Suprapubic skin (tissue), 4 donors: ENCODE results near the gene THAP10. TPM values are rescaled to one million over a fixed set of nuclear protein-coding genes. Genes with fewer than 3 reads are reported as not detected.

Experiments
- DNase-seq, 2 donors: peaks; one replicate each; pipeline ENCODE4 v3.0.0-alpha.2; 2019; ENCODE audit warnings: low spot score in 2 of 2
- H3K27ac ChIP-seq: fragments of 200-600 bp; sonication (generic); one replicate; pipeline ENCODE4 v1.5.1; 2019
- H3K27me3 ChIP-seq: fragments of 200-600 bp; sonication (generic); one replicate; pipeline ENCODE4 v1.5.1; 2019
- H3K36me3 ChIP-seq: fragments of 200-600 bp; sonication (generic); one replicate; pipeline ENCODE4 v1.5.1; 2019
- H3K4me1 ChIP-seq: fragments of 200-600 bp; sonication (generic); one replicate; pipeline ENCODE4 v1.5.1; 2019
- H3K4me3 ChIP-seq: fragments of 200-600 bp; sonication (generic); one replicate; pipeline ENCODE4 v1.5.1; 2019; ENCODE audit warnings: mild to moderate bottlenecking
- H3K9me3 ChIP-seq: fragments of 200-600 bp; sonication (generic); one replicate; pipeline ENCODE4 v1.5.1; 2019
- EP300 ChIP-seq: sonication (generic); formaldehyde crosslinking; IDR thresholded peaks from one replicate; pipeline ENCODE4 v1.6.1; 2017; ENCODE audit warnings: antibody characterized with exemption
- POLR2A ChIP-seq, 2 donors: fragments of 450-650 bp; IDR thresholded peaks; one replicate each; pipeline ENCODE4 v1.6.1; 2017; ENCODE audit warnings: antibody characterized with exemption in 2 of 2, mild to moderate bottlenecking in 2 of 2, moderate library complexity in 2 of 2
- POLR2AphosphoS5 ChIP-seq, 3 donors: sonication (generic); formaldehyde crosslinking; IDR thresholded peaks; one replicate each; pipeline ENCODE4 v1.6.1; 2017; ENCODE audit warnings: antibody characterized with exemption in 3 of 3
- WGBS: methylation state at CpG from one replicate; pipeline ENCODE4 v1.1.5; 2018; 5-methylcytosine and 5-hydroxymethylcytosine counted together
- total RNA-seq, 4 donors: library from RNA; depleted of rRNA; stranded (reverse); fragments of >200 nt; gene quantifications; one replicate each; pipeline ENCODE4 v1.1.0, GENCODE V29; 2016
- TF ChIP-seq, protein P1 (sequence below), 2 donors: fragments of 200-600 bp in 1 of 2; fragments of 450-650 bp in 1 of 2; sonication (generic) in 1 of 2; IDR thresholded peaks; one replicate each; pipeline ENCODE4 v1.5.1; 2016 to 2019; ENCODE audit warnings: antibody characterized with exemption in 2 of 2, mild to moderate bottlenecking in 1 of 2, moderate library complexity in 1 of 2

THAP10 gene
- total RNA-seq, 4 donors from 2014 or later: 0.87 to 2.7 (median 1.2) TPM

DNA sequence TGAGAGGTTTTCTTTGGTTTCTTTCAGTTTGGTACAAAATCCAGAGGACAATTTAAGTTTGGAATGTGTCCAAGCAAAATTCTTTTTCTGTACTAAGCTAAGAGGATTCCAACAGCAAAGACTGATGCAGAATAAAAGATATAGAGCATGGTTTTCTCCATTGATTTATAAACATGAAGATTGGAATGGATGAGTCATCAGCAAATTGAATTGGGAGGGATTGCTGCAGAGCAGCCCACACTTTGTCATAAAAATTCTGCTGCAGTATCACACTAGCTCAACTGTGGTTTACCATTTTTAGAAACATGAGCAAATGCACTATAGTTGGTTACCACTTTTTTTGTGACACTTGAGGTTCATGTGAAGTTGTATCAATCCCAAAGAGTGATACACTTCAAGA is 22.2 kb downstream of the THAP10 start:
- H3K27me3 ChIP-seq: no peaks in the 10 kb centered on the region
- TF ChIP-seq EP300: no peak
- TF ChIP-seq POLR2A (IDR thresholded peaks at IDR 0.05): no peak
- TF ChIP-seq POLR2AphosphoS5 (IDR thresholded peaks at IDR 0.05): no peak
- TF ChIP-seq, protein P1, sequence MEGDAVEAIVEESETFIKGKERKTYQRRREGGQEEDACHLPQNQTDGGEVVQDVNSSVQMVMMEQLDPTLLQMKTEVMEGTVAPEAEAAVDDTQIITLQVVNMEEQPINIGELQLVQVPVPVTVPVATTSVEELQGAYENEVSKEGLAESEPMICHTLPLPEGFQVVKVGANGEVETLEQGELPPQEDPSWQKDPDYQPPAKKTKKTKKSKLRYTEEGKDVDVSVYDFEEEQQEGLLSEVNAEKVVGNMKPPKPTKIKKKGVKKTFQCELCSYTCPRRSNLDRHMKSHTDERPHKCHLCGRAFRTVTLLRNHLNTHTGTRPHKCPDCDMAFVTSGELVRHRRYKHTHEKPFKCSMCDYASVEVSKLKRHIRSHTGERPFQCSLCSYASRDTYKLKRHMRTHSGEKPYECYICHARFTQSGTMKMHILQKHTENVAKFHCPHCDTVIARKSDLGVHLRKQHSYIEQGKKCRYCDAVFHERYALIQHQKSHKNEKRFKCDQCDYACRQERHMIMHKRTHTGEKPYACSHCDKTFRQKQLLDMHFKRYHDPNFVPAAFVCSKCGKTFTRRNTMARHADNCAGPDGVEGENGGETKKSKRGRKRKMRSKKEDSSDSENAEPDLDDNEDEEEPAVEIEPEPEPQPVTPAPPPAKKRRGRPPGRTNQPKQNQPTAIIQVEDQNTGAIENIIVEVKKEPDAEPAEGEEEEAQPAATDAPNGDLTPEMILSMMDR (IDR thresholded peaks at IDR 0.05): no peak
- H3K4me1 ChIP-seq: peaks cover 29% of the 10 kb centered on the region
- no peak overlapping the region for H3K4me3 ChIP-seq
- no peak for DNase-seq
- H3K9me3 ChIP-seq: no peaks in the 10 kb centered on the region
- H3K27ac ChIP-seq: no peak overlapping the region
- no peaks in the 10 kb centered on the region for H3K36me3 ChIP-seq

DNA sequence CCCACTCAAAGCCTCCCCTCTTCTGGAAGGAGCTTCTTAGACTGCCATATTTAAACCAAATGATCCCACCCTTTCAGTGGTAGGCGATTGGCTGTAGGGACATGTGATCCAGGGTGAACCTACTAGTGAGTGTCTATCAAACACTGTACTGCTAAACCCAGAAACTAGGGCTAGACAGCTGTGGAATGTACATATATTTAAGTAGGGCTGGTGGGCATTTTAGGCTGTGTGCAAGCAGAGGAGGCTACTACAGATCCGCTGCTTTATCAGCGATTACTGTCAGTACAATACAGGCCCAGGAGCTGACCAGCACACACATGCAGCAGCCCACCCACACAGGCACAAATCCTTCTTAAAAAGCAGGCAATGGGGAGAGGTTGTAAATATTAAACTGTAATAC is 22.9 kb downstream of the THAP10 start:
- TF ChIP-seq POLR2A (IDR thresholded peaks at IDR 0.05) (no peak), EP300 (no peak), POLR2AphosphoS5 (IDR thresholded peaks at IDR 0.05) (no peak)
- TF ChIP-seq, protein P1 (IDR thresholded peaks at IDR 0.05): no peak

DNA sequence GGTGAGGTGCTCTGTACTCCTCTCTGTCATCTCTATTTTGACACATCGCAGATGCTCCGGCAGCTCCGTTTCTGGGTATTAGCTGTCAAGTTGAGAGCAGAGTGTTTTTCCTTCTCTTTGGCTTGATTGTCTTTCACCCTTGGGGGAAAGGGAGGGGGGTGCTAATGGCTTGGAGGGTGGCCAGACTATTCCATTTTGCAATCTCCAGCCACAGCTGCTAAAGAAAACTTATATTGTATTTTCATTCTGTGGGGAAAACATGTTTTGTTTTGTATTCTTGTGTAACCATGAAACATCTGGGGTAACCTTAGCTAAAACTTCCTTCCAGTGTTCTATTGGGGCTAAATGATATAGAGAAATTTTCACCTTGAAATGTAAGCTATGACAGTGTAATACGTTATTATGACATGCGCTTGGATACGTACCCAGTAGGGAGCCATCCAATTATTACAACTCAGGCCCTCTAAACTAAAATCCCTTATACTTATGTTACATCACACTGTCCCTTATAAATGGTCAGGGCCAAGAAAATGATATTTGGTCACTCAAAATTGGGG is 24.2 kb downstream of the THAP10 start:
- WGBS: 39% methylated on average over 6 of the region's 6 CpGs
- H3K27ac ChIP-seq: peak overlapping the region; percentile 64
- TF ChIP-seq POLR2AphosphoS5 (IDR thresholded peaks at IDR 0.05): peak in 1 of 3 donors; percentile 14
- TF ChIP-seq EP300: no peak
- peaks cover 33% of the 10 kb centered on the region for H3K4me1 ChIP-seq
- no peaks in the 10 kb centered on the region for H3K36me3 ChIP-seq
- H3K9me3 ChIP-seq: no peaks in the 10 kb centered on the region
- H3K4me3 ChIP-seq: no peak overlapping the region
- H3K27me3 ChIP-seq: no peaks in the 10 kb centered on the region
- no peak for DNase-seq

More for the DNA sequence above, 22.9 kb downstream of the THAP10 start:
- no peak for DNase-seq
- H3K4me1 ChIP-seq: peaks cover 29% of the 10 kb centered on the region
- no peak overlapping the region for H3K27ac ChIP-seq
- H3K36me3 ChIP-seq: no peaks in the 10 kb centered on the region
- H3K9me3 ChIP-seq: no peaks in the 10 kb centered on the region
- 83% methylated on average over 3 of the region's 3 CpGs for WGBS
- no peaks in the 10 kb centered on the region for H3K27me3 ChIP-seq
- no peak overlapping the region for H3K4me3 ChIP-seq

DNA sequence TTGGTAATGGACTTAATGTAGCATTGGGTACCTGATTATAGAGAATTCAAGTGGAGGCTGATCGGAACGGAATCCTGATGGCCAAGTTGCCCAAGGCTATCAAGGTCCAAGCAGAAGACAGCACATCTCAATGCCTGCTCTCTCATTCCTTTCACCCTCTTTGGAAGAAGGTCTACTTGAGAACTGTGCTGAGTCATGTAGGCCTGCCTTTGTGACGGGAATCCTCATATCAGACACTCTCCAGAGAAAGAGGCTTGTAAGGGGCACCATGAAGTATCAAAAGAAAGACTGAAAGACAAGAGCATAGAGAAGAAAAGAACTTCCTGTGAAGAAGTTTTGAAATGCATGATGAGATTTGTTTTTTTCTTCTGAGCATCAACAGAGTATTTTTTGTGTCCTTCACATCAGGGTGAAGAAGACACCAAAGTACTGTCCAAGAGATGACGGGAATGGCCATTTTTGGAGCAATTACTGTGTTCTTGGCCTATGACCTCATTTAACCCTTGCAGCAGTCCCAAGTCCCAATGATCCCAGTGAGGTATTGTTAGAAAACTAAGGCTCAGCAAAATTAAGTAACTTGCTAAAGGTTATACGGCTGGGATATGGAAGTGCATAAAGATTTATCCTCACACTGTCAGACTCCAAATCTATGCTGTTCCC is 25.1 kb downstream of the THAP10 start:
- 85% methylated on average over 5 of the region's 5 CpGs for WGBS
- H3K4me1 ChIP-seq: peaks cover 33% of the 10 kb centered on the region
- no peaks in the 10 kb centered on the region for H3K9me3 ChIP-seq
- no peaks in the 10 kb centered on the region for H3K27me3 ChIP-seq
- TF ChIP-seq, protein P1 (IDR thresholded peaks at IDR 0.05): no peak
- TF ChIP-seq POLR2AphosphoS5 (IDR thresholded peaks at IDR 0.05) (no peak), POLR2A (IDR thresholded peaks at IDR 0.05) (no peak), EP300 (no peak)
- no peaks in the 10 kb centered on the region for H3K36me3 ChIP-seq
- no peak overlapping the region for H3K4me3 ChIP-seq
- DNase-seq: no peak
- no peak overlapping the region for H3K27ac ChIP-seq

DNA sequence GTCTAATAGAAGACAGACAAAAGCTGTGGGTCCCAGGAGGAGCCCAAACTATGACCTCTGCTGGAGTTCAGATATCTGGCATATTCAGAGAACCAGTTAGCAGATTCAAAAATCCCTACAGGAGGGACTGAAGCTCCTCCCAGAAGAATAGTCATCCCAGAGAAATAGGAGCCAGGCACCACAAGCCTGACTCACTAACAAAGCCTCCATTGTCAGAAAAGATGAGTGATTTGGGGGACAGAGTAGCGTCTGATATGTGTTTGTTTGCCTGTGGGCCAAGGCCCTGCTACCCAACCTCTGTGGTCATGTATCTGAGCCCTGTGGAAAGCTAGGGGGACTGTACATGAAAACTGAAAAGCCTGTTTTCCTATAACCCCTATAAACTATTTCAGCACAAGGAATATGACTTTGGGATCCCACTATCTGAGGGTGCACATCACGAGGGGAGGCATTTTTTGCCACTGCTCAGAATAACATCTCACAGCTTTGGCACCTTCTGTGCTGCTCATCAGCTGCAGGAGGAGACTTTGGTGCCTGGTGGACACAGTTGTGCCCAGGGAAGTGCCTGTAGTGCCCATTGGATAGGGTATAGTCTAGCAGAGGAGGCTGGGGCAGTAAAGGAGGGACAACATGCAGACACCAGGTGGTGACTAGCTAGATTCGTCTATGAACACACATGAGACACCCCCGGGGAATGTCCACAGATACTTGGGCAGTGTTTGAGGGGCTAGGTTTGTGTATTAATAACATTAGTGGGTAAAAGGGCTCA is 28.6 kb downstream of the THAP10 start:
- TF ChIP-seq, protein P1 (IDR thresholded peaks at IDR 0.05): no peak
- TF ChIP-seq EP300 (no peak), POLR2A (IDR thresholded peaks at IDR 0.05) (no peak), POLR2AphosphoS5 (IDR thresholded peaks at IDR 0.05) (no peak)
- 59% methylated on average over 4 of the region's 4 CpGs for WGBS
- DNase-seq: no peak
- Histone ChIP-seq H3K27me3 (no peaks in the 10 kb centered on the region), H3K27ac (peak overlapping the region; percentile 71), H3K36me3 (no peaks in the 10 kb centered on the region), H3K4me3 (no peak overlapping the region), H3K4me1 (peaks cover 23% of the 10 kb centered on the region), H3K9me3 (no peaks in the 10 kb centered on the region)
